ENCODE data around the gene CBX7. TPM values are rescaled to one million over a fixed set of nuclear protein-coding genes. Genes with fewer than 3 reads are reported as not detected.

Gene CBX7
- total and polyA plus RNA-seq, 7 donors = 12.2 to 52.9 (median 38.8) TPM

GRCh38 chr22:39178206-39179111 is 26.0 kb upstream of the CBX7 start:
- DNase-seq (no peak), ATAC-seq (no peak)
- 84 to 88% (median 86%) methylated on average over 19 of the region's 19 CpGs for WGBS, 3 donors
- Histone ChIP-seq H3K36me3 (ENCODE audit: insufficient read depth in 1 of 2, low read depth in 1 of 2) (no peaks in the 10 kb centered on the region), H3K27ac (peak overlapping the region; percentile 56), H3K4me1 (peaks cover 28% of the 10 kb centered on the region), H3K9me3 (no peaks in the 10 kb centered on the region), H3K27me3 (ENCODE audit: insufficient read depth in 3 of 3, low read length in 2 of 3) (no peaks in the 10 kb centered on the region), H3K4me3 (no peak overlapping the region)
- intact Hi-C loops (cut with DNase I) = no loop called here
- no peak for TF ChIP-seq CTCF (IDR thresholded peaks at IDR 0.05)

GRCh38 chr22:39177791-39178190 is 25.3 kb upstream of the CBX7 start:
- no peak for ATAC-seq
- intact Hi-C loops (cut with DNase I) = no loop called here
- DNase-seq = no peak
- no peak overlapping the region for H3K4me3 ChIP-seq
- WGBS, 3 donors = 75 to 80% (median 79%) methylated on average over 9 of the region's 9 CpGs
- no peaks in the 10 kb centered on the region for H3K9me3 ChIP-seq
- no peaks in the 10 kb centered on the region for H3K27me3 ChIP-seq (ENCODE audit: insufficient read depth in 3 of 3, low read length in 2 of 3)
- H3K4me1 ChIP-seq = peaks cover 35% of the 10 kb centered on the region
- H3K27ac ChIP-seq = peak overlapping the region; percentile 56
- no peaks in the 10 kb centered on the region for H3K36me3 ChIP-seq (ENCODE audit: insufficient read depth in 1 of 2, low read depth in 1 of 2)
- no peak for TF ChIP-seq CTCF (IDR thresholded peaks at IDR 0.05)

GRCh38 chr22:39177456-39177775 is 24.9 kb upstream of the CBX7 start:
- DNase-seq (no peak), ATAC-seq (no peak)
- 67 to 80% (median 78%) methylated on average over 2 of the region's 2 CpGs for WGBS, 3 donors
- Histone ChIP-seq H3K9me3 (no peaks in the 10 kb centered on the region), H3K27ac (peak overlapping the region; percentile 56), H3K27me3 (ENCODE audit: insufficient read depth in 3 of 3, low read length in 2 of 3) (no peaks in the 10 kb centered on the region), H3K4me1 (peaks cover 35% of the 10 kb centered on the region), H3K4me3 (no peak overlapping the region), H3K36me3 (ENCODE audit: insufficient read depth in 1 of 2, low read depth in 1 of 2) (no peaks in the 10 kb centered on the region)
- intact Hi-C loops (cut with DNase I) = no loop called here
- TF ChIP-seq CTCF (IDR thresholded peaks at IDR 0.05) = no peak

- no peak overlapping the region for H3K4me3 ChIP-seq
- no peaks in the 10 kb centered on the region for H3K9me3 ChIP-seq
- WGBS, 3 donors = 77 to 83% (median 77%) methylated on average over 13 to 14 of the region's 14 CpGs
- no peak for TF ChIP-seq CTCF (IDR thresholded peaks at IDR 0.05)
- H3K4me1 ChIP-seq = peaks cover 39% of the 10 kb centered on the region
- peak overlapping the region; percentile 56 for H3K27ac ChIP-seq
- intact Hi-C loops (cut with DNase I) = no loop called here
- peak in 1 of 4 donors; percentile 7 for ATAC-seq
- H3K27me3 ChIP-seq (ENCODE audit: insufficient read depth in 3 of 3, low read length in 2 of 3) = no peaks in the 10 kb centered on the region
- no peaks in the 10 kb centered on the region for H3K36me3 ChIP-seq (ENCODE audit: insufficient read depth in 1 of 2, low read depth in 1 of 2)
- DNase-seq = no peak
Observed at GRCh38 chr22:39176714-39177455, 24.4 kb upstream of the CBX7 start.

Data from psoas muscle (tissue), 8 donors.